ENCODE results near the gene SBF1.

Gene SBF1

DNA sequence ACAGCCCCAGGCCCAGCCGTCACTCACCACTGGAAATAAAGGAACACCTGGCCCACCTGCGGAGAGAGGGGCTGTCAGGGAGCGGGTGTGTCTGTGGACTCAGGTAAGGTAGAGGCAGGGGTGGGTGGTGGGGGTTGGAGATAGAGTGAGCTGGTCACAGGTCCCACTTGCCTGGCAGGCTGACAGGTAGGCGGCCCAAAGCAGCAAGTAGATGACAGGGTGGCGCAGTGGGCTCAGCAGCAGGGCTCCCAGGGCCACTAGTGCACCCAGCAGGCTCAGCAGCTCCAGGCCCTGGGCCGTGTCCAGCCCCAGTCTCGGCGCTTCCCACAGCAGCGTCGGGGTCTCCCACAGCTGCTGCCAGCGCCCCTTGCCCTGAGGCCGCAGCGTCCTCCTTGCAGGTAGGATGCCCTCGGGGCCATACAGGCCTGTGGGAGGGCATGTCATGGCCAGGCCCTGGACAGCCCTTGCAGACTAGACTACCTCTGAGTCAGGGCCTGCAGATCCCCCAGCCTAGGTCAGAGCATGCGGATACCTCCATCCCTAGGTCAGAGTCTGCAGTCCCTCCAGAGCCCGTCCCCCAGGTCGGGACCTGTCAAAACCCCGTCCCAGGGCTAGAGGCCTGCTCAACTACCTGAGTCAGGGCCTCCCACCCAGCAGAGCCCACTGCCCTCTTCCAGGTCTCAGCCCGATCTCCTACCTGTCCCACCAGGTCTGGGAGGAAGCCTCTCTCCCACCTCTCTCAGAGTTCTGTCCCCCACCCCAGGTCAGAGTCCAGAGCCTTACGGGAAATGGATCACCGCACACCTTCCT lies 32.0 kb upstream of the SBF1 start:
- DNase-seq, result no peak

GRCh38 chr22:50505776-50506610 lies 31.2 kb upstream of the SBF1 start:
- DNase-seq, result no peak

- no peak for DNase-seq
These were observed 30.5 kb upstream of the SBF1 start for GRCh38 chr22:50505276-50505775.

- DNase-seq, result no peak
These were observed 29.8 kb upstream of the SBF1 start for GRCh38 chr22:50504369-50505211.

- DNase-seq, result no peak
These were observed 28.8 kb upstream of the SBF1 start for GRCh38 chr22:50503475-50504145.

DNA sequence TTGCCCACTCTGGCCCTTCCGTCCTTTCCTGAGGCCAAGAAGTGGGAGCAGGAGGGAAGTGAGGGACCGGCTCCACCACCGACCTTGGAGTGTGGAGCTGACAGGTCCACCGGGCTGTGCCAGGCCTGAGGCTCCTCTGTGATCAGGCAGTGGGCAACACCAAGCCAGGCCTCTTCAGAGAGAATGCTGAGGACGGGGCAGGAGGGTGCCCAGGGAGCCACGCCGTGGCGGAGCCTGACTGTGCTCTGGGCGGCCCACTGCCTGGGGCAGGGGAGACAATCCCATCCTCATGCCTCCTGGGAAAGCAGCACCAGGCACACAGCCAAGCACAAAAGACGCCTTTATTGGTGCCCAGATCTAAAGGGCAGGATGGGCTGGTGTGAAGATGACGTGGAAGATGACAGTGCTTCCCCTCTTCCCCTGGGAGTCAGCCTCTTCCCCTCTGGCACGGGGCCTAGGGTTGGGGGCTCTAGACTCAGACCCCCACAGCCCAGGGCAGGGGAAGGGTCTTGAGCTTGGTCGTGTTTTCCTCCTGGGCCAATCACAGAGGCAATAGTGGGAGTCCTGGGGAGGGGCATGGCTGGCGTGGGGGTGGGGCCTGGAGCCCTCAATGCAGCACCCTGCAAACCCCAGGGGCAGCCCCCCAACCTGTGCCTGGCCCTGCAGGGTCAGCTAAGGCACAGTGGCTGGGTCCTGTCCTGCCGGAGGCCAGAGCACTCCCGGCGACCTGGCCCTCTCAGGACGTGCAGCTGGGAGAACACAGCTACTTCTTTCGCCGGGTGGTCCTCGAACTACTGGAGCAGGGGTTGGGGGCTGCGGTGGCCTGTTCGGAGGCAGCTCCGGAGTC lies 28.0 kb upstream of the SBF1 start:
- no peak for DNase-seq

DNA sequence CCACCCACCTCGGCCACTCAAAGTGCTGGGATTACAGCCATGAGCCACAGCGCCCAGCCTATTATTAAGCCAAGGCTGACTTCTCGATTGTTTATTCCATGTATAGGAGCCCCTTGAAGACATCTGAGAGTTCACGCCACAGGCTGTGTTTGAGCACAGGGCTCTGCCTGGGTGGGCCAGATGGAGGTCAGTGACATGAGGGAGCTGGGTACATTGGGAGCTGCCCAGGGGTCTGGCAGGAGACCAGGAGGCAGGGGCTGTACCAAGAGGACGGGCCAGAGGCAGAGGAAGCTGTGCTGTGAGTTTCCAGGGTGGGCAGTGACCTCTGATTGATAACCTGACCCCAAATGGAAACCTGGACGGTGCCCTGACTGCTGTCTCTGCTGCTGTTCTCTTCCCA lies 27.3 kb upstream of the SBF1 start:
- no peak for DNase-seq

DNA sequence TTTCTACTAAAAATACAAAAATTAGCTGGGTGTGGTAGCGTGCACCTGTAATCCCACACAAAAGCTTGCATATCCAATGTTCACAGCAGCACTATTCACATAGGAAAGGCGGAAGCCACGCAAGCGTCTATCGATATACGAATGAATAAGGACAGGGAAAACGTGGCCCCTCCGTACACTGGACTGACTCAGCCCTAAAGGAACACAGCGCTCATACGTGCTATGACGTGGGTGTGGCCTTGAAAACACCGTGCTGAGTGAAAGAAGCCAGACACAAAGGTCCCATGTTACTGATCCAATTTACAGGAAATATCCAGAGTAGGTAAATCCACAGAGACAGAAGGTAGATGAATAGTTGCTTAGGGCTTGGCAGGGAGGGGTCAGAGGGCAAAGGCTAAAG lies 25.6 kb upstream of the SBF1 start:
- DNase-seq, result no peak

DNA sequence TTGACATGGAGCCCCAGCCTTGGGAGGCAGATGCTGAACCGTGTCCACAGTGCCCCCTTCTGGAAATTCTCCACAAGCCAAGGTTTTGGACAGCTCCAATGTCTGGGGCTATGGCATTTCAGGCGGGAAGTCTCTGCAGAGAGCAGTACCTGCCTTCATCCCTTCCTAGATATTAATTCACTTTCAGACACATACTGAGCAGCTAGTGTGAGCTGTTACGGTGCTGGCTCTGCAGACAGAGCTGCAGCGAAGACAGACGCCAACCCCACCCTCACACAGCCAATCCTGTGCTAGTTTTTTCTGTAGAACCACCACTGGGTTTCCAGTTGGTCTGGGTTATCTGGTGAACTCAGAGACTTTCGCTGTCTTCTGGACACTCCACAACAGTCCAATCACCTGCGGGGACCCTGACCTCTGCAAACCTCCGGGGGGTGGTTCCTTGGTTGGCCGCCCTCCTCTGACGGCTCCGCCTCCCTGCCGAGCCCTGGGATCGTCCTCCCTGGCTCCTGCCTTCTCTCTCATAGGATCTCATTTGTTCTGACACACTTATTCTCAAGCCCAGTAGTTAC lies 23.6 kb upstream of the SBF1 start:
- peak; percentile 60 for DNase-seq

DNA sequence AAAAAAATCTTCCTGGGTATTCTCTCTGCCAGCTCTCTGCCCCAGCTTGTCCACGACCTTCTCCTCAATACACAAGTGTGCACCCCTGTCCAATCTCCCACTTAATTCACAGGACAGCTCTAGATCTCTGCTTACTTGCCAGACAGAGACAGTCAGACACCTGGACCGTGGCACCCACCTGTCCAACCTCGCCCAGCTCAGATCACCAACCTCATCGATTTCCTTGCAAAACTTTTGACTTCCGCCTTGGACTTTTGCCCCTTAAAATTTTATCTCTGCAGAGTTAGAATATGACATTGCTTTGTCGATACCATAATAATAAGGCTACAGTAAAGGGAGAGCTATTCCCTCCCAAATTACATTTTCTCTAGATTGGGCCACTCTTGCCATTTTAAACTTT lies 22.3 kb upstream of the SBF1 start:
- no peak for DNase-seq

- DNase-seq, result no peak
These were observed 15.9 kb upstream of the SBF1 start for GRCh38 chr22:50490531-50491308.

- no peak for DNase-seq
These were observed 14.8 kb upstream of the SBF1 start for GRCh38 chr22:50489363-50490243.

GRCh38 chr22:50488886-50489285 lies 14.1 kb upstream of the SBF1 start:
- no peak for DNase-seq

GRCh38 chr22:50488006-50488677 lies 13.3 kb upstream of the SBF1 start:
- DNase-seq, result no peak

DNA sequence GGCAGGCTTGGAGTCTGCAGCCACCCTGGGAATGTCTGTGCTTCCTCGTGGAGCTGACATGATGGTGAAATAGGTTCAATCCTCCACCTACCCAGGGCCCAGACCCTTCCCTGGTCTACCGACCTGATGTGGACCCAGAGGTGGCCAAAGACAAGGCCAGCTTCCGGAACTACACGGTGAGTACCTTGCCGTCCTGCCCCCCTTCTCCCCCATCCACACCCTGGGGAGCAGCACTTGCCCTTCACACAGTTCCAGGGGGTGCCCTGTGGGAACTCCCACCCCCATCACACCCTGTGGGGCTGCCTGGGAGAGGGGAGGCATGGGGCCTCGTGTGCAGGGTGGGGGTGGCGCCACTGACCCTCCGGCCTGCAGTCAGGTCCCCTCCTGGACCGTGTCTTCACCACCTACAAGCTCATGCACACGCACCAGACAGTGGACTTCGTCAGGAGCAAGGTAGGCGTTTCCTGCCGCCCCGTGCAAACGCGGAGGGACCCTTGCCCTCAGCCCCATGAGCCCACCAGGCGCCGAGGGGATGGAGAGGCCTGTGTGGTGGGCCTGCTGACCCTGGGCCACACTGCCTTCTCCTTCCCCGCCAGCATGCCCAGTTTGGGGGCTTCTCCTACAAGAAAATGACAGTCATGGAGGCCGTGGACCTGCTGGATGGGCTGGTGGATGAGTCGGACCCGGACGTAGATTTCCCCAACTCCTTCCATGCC lies 12.6 kb upstream of the SBF1 start:
- no peak for DNase-seq

- DNase-seq, result no peak
These were observed 11.9 kb upstream of the SBF1 start, which contains the start of gene MIOX for GRCh38 chr22:50486561-50487289. Gene MIOX (plus strand): TSS chr22:50486859. CDS start chr22:50486898, 39 bp downstream.

Data from retina (tissue), 1 donor.